PC-9 (cell line): ENCODE data around the gene FAM219A.
A peak's percentile ranks its signal among the peaks of the same experiment; 100 is the strongest.

Source experiments
- CTCF ChIP-seq: fragments of 200-600 bp; sonication (generic); conservative IDR thresholded peaks from 2 replicates; pipeline ENCODE4 v1.6.1; 2017; ENCODE audit warnings: mixed run types, antibody characterized with exemption, mild to moderate bottlenecking, moderate library complexity
- EZH2 ChIP-seq: fragments of 200-600 bp; sonication (generic); IDR thresholded peaks from 2 replicates; pipeline ENCODE4 v1.8.0; 2017; ENCODE audit warnings: antibody characterized with exemption, low read depth

GRCh38 chr9:34454571-34455065, 3.8 kb downstream of the FAM219A start:
- TF ChIP-seq CTCF (peak; percentile 25; the same call in 1 of the 2 replicates), EZH2 (no peak)
